IMR-90 (cell line): ENCODE results near the gene NFKBIB. TPM values are rescaled to one million over a fixed set of nuclear protein-coding genes. Genes with fewer than 3 reads are reported as not detected.
A peak's percentile ranks its signal among the peaks of the same experiment; 100 is the strongest.

Source experiments
- ATAC-seq: fragments of 200-7000 bp; cut with Tn5 transposase; 2 replicates; pipeline ENCODE4 v1.9.1; 2020; ENCODE audit warnings: low read depth, mild to moderate bottlenecking, moderate library complexity
- BruUV-seq: library from RNA; stranded (reverse); fragments of 400-500 nt; replicated peaks from 2 replicates; lab custom pipeline; 2021; lab: Mats Ljungman, UMichigan
- CTCF ChIA-PET: fragments of 300-600 bp; formaldehyde crosslinking; extraction: SDS; loops from one replicate; lab custom pipeline; 2021; ENCODE audit warnings: antibody characterized with exemption; lab: Yijun Ruan, JAX
- POLR2A ChIA-PET: fragments of 300-600 bp; sonication (Branson Sonifier 250); formaldehyde crosslinking; loops from one replicate; lab custom pipeline; 2022; ENCODE audit warnings: antibody characterized with exemption; ENCODE audit not compliant: unreplicated experiment; lab: Charles Lee
- DNase-seq: peaks from one replicate; pipeline ENCODE4 v3.0.0; 2013
- H2AFZ ChIP-seq: replicated peaks from 2 replicates; pipeline ENCODE3; 2013; ENCODE audit warnings: low read length, mild to moderate bottlenecking; ENCODE audit not compliant: poor library complexity
- H2AK5ac ChIP-seq: 2 replicates; pipeline ENCODE4 v1.6.1; 2013; ENCODE audit warnings: low read depth, low read length, inconsistent platforms
- H2AK9ac ChIP-seq: replicated peaks from 2 replicates; pipeline ENCODE3; 2013; ENCODE audit warnings: mild to moderate bottlenecking, low read depth, low read length, moderate library complexity; ENCODE audit not compliant: poor library complexity
- H2BK120ac ChIP-seq: 2 replicates; pipeline ENCODE4 v1.6.1; 2013; ENCODE audit warnings: low read depth, low read length, inconsistent platforms
- H2BK15ac ChIP-seq: 3 replicates; pipeline ENCODE4 v1.6.1; 2013; ENCODE audit warnings: low read depth, low read length, inconsistent platforms
- H2BK20ac ChIP-seq: 2 replicates; pipeline ENCODE4 v1.6.1; 2013; ENCODE audit warnings: low read depth, mild to moderate bottlenecking, inconsistent platforms, low read length, moderate library complexity
- H2BK5ac ChIP-seq: 2 replicates; pipeline ENCODE4 v1.6.1; 2013; ENCODE audit warnings: mild to moderate bottlenecking, low read depth, low read length, inconsistent platforms; ENCODE audit not compliant: poor library complexity, severe bottlenecking
- H3K14ac ChIP-seq: replicated peaks from 2 replicates; pipeline ENCODE4 v1.6.1; 2013; ENCODE audit warnings: low read depth, low read length, inconsistent platforms
- H3K18ac ChIP-seq: 2 replicates; pipeline ENCODE4 v1.6.1; 2013; ENCODE audit warnings: low read depth, low read length, control low read depth
- H3K23ac ChIP-seq: 2 replicates; pipeline ENCODE4 v1.6.1; 2013; ENCODE audit warnings: low read depth, low read length, inconsistent platforms
- H3K27ac ChIP-seq: 2 replicates; pipeline ENCODE4 v1.5.1; 2013; ENCODE audit warnings: mild to moderate bottlenecking, control low read depth, low read length; ENCODE audit not compliant: insufficient read depth
- H3K27me3 ChIP-seq: 2 replicates; pipeline ENCODE4 v1.6.1; 2013; ENCODE audit warnings: low read length; ENCODE audit not compliant: control insufficient read depth, insufficient read depth
- H3K36me3 ChIP-seq: 2 replicates; pipeline ENCODE4 v1.6.1; 2013; ENCODE audit warnings: low read length, mixed read lengths; ENCODE audit not compliant: control insufficient read depth, insufficient read depth
- H3K4ac ChIP-seq: 2 replicates; pipeline ENCODE4 v1.6.1; 2013; ENCODE audit warnings: low read depth, low read length, inconsistent platforms
- H3K4me1 ChIP-seq: 2 replicates; pipeline ENCODE4 v1.6.1; 2013; ENCODE audit warnings: low read length, mixed read lengths; ENCODE audit not compliant: control insufficient read depth, insufficient read depth
- H3K4me2 ChIP-seq: 2 replicates; pipeline ENCODE4 v1.6.1; 2013; ENCODE audit warnings: low read depth, mild to moderate bottlenecking, control low read depth, low read length, moderate library complexity
- H3K4me3 ChIP-seq: 2 replicates; pipeline ENCODE4 v1.5.1; 2013; ENCODE audit warnings: low read depth, mild to moderate bottlenecking, control low read depth, low read length, moderate library complexity; ENCODE audit not compliant: insufficient read depth
- H3K56ac ChIP-seq: 2 replicates; pipeline ENCODE4 v1.6.1; 2013; ENCODE audit warnings: low read length, inconsistent platforms; ENCODE audit not compliant: insufficient read depth; ENCODE audit errors: extremely low read depth
- H3K79me1 ChIP-seq, 2 experiments: 2 replicates each; pipeline ENCODE4 v1.6.1; 2013; ENCODE audit warnings: low read length in 2 of 2, inconsistent platforms in 1 of 2, low read depth in 1 of 2
- H3K9ac ChIP-seq: 2 replicates; pipeline ENCODE4 v1.6.1; 2013; ENCODE audit warnings: low read depth, low read length, control low read depth
- H3K9me1 ChIP-seq: 2 replicates; pipeline ENCODE4 v1.6.1; 2013; ENCODE audit warnings: low read length, inconsistent platforms; ENCODE audit not compliant: insufficient read depth
- H3K9me3 ChIP-seq: 2 replicates; pipeline ENCODE4 v1.6.1; 2013; ENCODE audit warnings: low read length; ENCODE audit not compliant: control insufficient read depth, insufficient read depth
- H4K20me1 ChIP-seq: 2 replicates; pipeline ENCODE4 v1.6.1; 2013; ENCODE audit warnings: low read length, inconsistent platforms; ENCODE audit not compliant: insufficient read depth
- H4K5ac ChIP-seq: 2 replicates; pipeline ENCODE4 v1.6.1; 2013; ENCODE audit warnings: mild to moderate bottlenecking, low read depth, low read length, control low read depth
- H4K8ac ChIP-seq, 2 experiments: 2 replicates each; pipeline ENCODE4 v1.6.1; 2013; ENCODE audit warnings: low read depth in 2 of 2, low read length in 2 of 2, control low read depth in 1 of 2, inconsistent platforms in 1 of 2
- H4K91ac ChIP-seq: 2 replicates; pipeline ENCODE4 v1.6.1; 2013; ENCODE audit warnings: low read depth, low read length, inconsistent platforms; ENCODE audit not compliant: insufficient read depth
- BHLHE40 ChIP-seq: fragments of 150-350 bp; IDR thresholded peaks from 2 replicates; pipeline ENCODE4 v1.6.1; 2016; ENCODE audit warnings: mild to moderate bottlenecking, low read depth, low read length
- CEBPB ChIP-seq: IDR thresholded peaks from 2 replicates; pipeline ENCODE4 v1.6.1; 2012; ENCODE audit warnings: low read depth, low read length, improper control_type of control experiment
- CHD1 ChIP-seq: IDR thresholded peaks from 2 replicates; pipeline ENCODE4 v1.6.1; 2012; ENCODE audit warnings: low read depth, low read length, improper control_type of control experiment
- CTCF ChIP-seq: conservative IDR thresholded peaks from 2 replicates; pipeline ENCODE4 v1.5.1; 2012; ENCODE audit warnings: mild to moderate bottlenecking, low read depth, low read length, improper control_type of control experiment
- FOS ChIP-seq: fragments of 150-350 bp; IDR thresholded peaks from 2 replicates; pipeline ENCODE4 v1.6.1; 2016; ENCODE audit warnings: low read depth, low read length
- MAFK ChIP-seq: IDR thresholded peaks from 2 replicates; pipeline ENCODE4 v1.6.1; 2012; ENCODE audit warnings: low read depth, low read length, improper control_type of control experiment
- MAZ ChIP-seq: IDR thresholded peaks from 2 replicates; pipeline ENCODE4 v1.6.1; 2012; ENCODE audit warnings: low read depth, mild to moderate bottlenecking, low read length, improper control_type of control experiment, moderate library complexity, borderline replicate concordance
- MXI1 ChIP-seq: IDR thresholded peaks from 2 replicates; pipeline ENCODE4 v1.6.1; 2012; ENCODE audit warnings: low read depth, mild to moderate bottlenecking, low read length, moderate library complexity, borderline replicate concordance
- NFE2L2 ChIP-seq: fragments of 150-350 bp; IDR thresholded peaks from 2 replicates; pipeline ENCODE4 v1.6.1; 2016; ENCODE audit warnings: low read depth, mild to moderate bottlenecking, low read length
- POLR2A ChIP-seq: IDR thresholded peaks from 2 replicates; pipeline ENCODE4 v1.6.1; 2012; ENCODE audit warnings: mild to moderate bottlenecking, low read depth, low read length
- RAD21 ChIP-seq: IDR thresholded peaks from 2 replicates; pipeline ENCODE4 v1.6.1; 2012; ENCODE audit warnings: low read length, improper control_type of control experiment
- RCOR1 ChIP-seq: IDR thresholded peaks from 2 replicates; pipeline ENCODE4 v1.6.1; 2012; ENCODE audit warnings: mild to moderate bottlenecking, low read length, improper control_type of control experiment; ENCODE audit not compliant: insufficient replicate concordance
- RFX5 ChIP-seq: IDR thresholded peaks from 2 replicates; pipeline ENCODE4 v1.8.0; 2012; ENCODE audit warnings: low read depth, mild to moderate bottlenecking, low read length, moderate library complexity
- SMC3 ChIP-seq: fragments of 150-350 bp; IDR thresholded peaks from 2 replicates; pipeline ENCODE4 v1.6.1; 2016; ENCODE audit warnings: low read depth, mild to moderate bottlenecking, antibody characterized with exemption, low read length, moderate library complexity
- USF2 ChIP-seq: fragments of 150-350 bp; IDR thresholded peaks from 2 replicates; pipeline ENCODE4 v1.6.1; 2017; ENCODE audit warnings: mild to moderate bottlenecking, antibody characterized with exemption, low read length, low read depth
- WGBS, 2 experiments: methylation state at CpG; one replicate each; pipeline versions ENCODE4 v1.1.5 to v1.1.7; 2013; ENCODE audit warnings: missing lambda C conversion rate in 2 of 2; ENCODE audit not compliant: insufficient read length in 1 of 2; ENCODE audit errors: extremely low coverage in 2 of 2; 5-methylcytosine and 5-hydroxymethylcytosine counted together
- dilution Hi-C: fragments of 300-500 bp; cut with HindIII; formaldehyde crosslinking; loops from one replicate; pipeline ENCODE4 v1.14.3; 2018; ENCODE audit warnings: low sequenced_read_pairs; ENCODE audit not compliant: unreplicated experiment
- in situ Hi-C: fragments of 300-500 bp; cut with MboI; formaldehyde crosslinking; loops from 3 replicates; pipeline ENCODE4 v1.14.3; 2019; ENCODE audit warnings: low sequenced_read_pairs, inconsistent platforms, mixed read lengths
- intact Hi-C: fragments of 100-400 bp; cut with micrococcal nuclease; formaldehyde crosslinking; loops from 2 replicates; pipeline ENCODE4 v1.10.0; 2022
- polyA plus RNA-seq, 3 experiments: library from polyadenylated mRNA; depleted of rRNA; stranded (reverse); fragments of >200 nt; gene quantifications; 2 replicates each; pipeline ENCODE4 v1.2.3, GENCODE V29; 2012; ENCODE audit warnings: low replicate concordance in 1 of 3
- total RNA-seq: library from RNA; depleted of rRNA; stranded (reverse); fragments of >200 nt; gene quantifications from 2 replicates; pipeline ENCODE4 v1.2.3, GENCODE V29; 2012

The NFKBIB gene
- total and polyA plus RNA-seq, 2 of the 4 experiments (the other 2 are of a cell fraction) = 7.5 to 25.5 TPM

GRCh38 chr19:38869160-38869835 lies 30.5 kb upstream of the NFKBIB start:
- Histone ChIP-seq H2BK5ac (no peak overlapping the region), H3K79me1 (no peaks in the 10 kb centered on the region), H2AFZ (peak overlapping the region; percentile 92), H3K4me3 (peak overlapping the region; percentile 39), H3K27me3 (no peaks in the 10 kb centered on the region), H3K4me1 (peaks cover 5% of the 10 kb centered on the region; the same call in 1 of the 2 replicates), H2AK9ac (peak overlapping the region; percentile 82), H4K5ac (peak overlapping the region; percentile 30; the same call in 1 of the 2 replicates), H3K27ac (no peak overlapping the region), H3K14ac (peak overlapping the region; percentile 72), H3K4ac (peak overlapping the region; percentile 60), H4K8ac (peak overlapping the region in 1 of 2 experiments; percentile 79; a peak in 1 of 4 replicates), H2BK20ac (no peak overlapping the region), H3K36me3 (no peaks in the 10 kb centered on the region), H3K18ac (no peak overlapping the region), H4K20me1 (no peaks in the 10 kb centered on the region), H3K9me3 (no peaks in the 10 kb centered on the region), H3K23ac (peak overlapping the region; percentile 43), H3K4me2 (peak overlapping the region; percentile 91), H3K9ac (no peak overlapping the region), H2AK5ac (no peak overlapping the region), H2BK15ac (no peak overlapping the region), H2BK120ac (no peak overlapping the region), H4K91ac (no peak overlapping the region; the same call in 1 of the 2 replicates), H3K56ac (no peak overlapping the region), H3K9me1 (peaks cover 7% of the 10 kb centered on the region)
- BruUV-seq = no TSS peak
- intact Hi-C loops (no loop called here), dilution Hi-C loops (no loop called here), in situ Hi-C loops (no loop called here)
- ChIA-PET POLR2A (no interaction called here), CTCF (interaction anchor here (0.5 to 0.9 kb wide), 4 partner anchors 9 to 476 kb away, joined by 3 read pairs; no protein-coding TSS in a partner anchor)
- ATAC-seq (peak; percentile 7; the same call in 1 of the 2 replicates), DNase-seq (no peak)
- WGBS, 2 experiments = 10% methylated on average over 17 of the region's 34 CpGs; no CpG with 5 or more reads in 1 of the 2 experiments
- TF ChIP-seq RAD21 (no peak), FOS (no peak), POLR2A (no peak), RFX5 (no peak), MAFK (no peak), NFE2L2 (no peak), CTCF (no peak), CHD1 (no peak), RCOR1 (no peak), BHLHE40 (no peak), USF2 (no peak), CEBPB (no peak), SMC3 (no peak), MXI1 (no peak), MAZ (no peak)
